ENCODE measurements around the gene GGT5.
A peak's percentile ranks its signal among the peaks of the same experiment; 100 is the strongest.
"Not testable (repeated sequence)": the region's sequence is repeated elsewhere in the genome, so short reads cannot be mapped to it uniquely, and the experiment has no call there.

Gene GGT5

GRCh38 chr22:24188705-24189248, 56.1 kb downstream of the GGT5 start:
- Mint-ChIP-seq H3K9me3 (no peaks in the 10 kb centered on the region), H3K4me1 (ENCODE audit: low read depth) (peaks cover 3% of the 10 kb centered on the region)

GRCh38 chr22:24187731-24188644, 56.9 kb downstream of the GGT5 start:
- Mint-ChIP-seq H3K27me3 (ENCODE audit: low read depth) (no peaks in the 10 kb centered on the region), H3K27ac (no peak overlapping the region)

More at GRCh38 chr22:24188705-24189248, 56.1 kb downstream of the GGT5 start:
- H3K27ac Mint-ChIP-seq = peak overlapping the region; percentile 63
- H3K27me3 Mint-ChIP-seq (ENCODE audit: low read depth) = no peaks in the 10 kb centered on the region
- no peaks in the 10 kb centered on the region for H3K36me3 Mint-ChIP-seq (ENCODE audit: low read depth)
- H3K4me3 Mint-ChIP-seq = no peak overlapping the region

GRCh38 chr22:24186892-24187670, 57.8 kb downstream of the GGT5 start:
- H3K36me3 Mint-ChIP-seq (ENCODE audit: low read depth) = no peaks in the 10 kb centered on the region
- no peak overlapping the region for H3K4me3 Mint-ChIP-seq
- no peaks in the 10 kb centered on the region for H3K9me3 Mint-ChIP-seq
- no peak overlapping the region for H3K27ac Mint-ChIP-seq
- H3K4me1 Mint-ChIP-seq (ENCODE audit: low read depth) = peaks cover 3% of the 10 kb centered on the region
- H3K27me3 Mint-ChIP-seq (ENCODE audit: low read depth) = no peaks in the 10 kb centered on the region

More at GRCh38 chr22:24187731-24188644, 56.9 kb downstream of the GGT5 start:
- no peaks in the 10 kb centered on the region for H3K36me3 Mint-ChIP-seq (ENCODE audit: low read depth)
- H3K9me3 Mint-ChIP-seq = no peaks in the 10 kb centered on the region
- H3K4me1 Mint-ChIP-seq (ENCODE audit: low read depth) = peaks cover 3% of the 10 kb centered on the region
- no peak overlapping the region for H3K4me3 Mint-ChIP-seq

GRCh38 chr22:24186352-24186740, 58.5 kb downstream of the GGT5 start:
- no peaks in the 10 kb centered on the region for H3K36me3 Mint-ChIP-seq (ENCODE audit: low read depth)
- no peaks in the 10 kb centered on the region for H3K27me3 Mint-ChIP-seq (ENCODE audit: low read depth)
- H3K4me3 Mint-ChIP-seq = no peak overlapping the region
- H3K4me1 Mint-ChIP-seq (ENCODE audit: low read depth) = peaks cover 3% of the 10 kb centered on the region
- H3K9me3 Mint-ChIP-seq = no peaks in the 10 kb centered on the region
- no peak overlapping the region for H3K27ac Mint-ChIP-seq

GRCh38 chr22:24185501-24186351, 59.2 kb downstream of the GGT5 start:
- H3K27me3 Mint-ChIP-seq (ENCODE audit: low read depth) = no peaks in the 10 kb centered on the region
- H3K4me3 Mint-ChIP-seq = no peak overlapping the region
- H3K9me3 Mint-ChIP-seq = no peaks in the 10 kb centered on the region
- H3K27ac Mint-ChIP-seq = no peak overlapping the region
- peaks cover 3% of the 10 kb centered on the region for H3K4me1 Mint-ChIP-seq (ENCODE audit: low read depth)
- no peaks in the 10 kb centered on the region for H3K36me3 Mint-ChIP-seq (ENCODE audit: low read depth)

GRCh38 chr22:24185001-24185500, 59.8 kb downstream of the GGT5 start:
- no peaks in the 10 kb centered on the region for H3K9me3 Mint-ChIP-seq
- no peaks in the 10 kb centered on the region for H3K36me3 Mint-ChIP-seq (ENCODE audit: low read depth)
- no peaks in the 10 kb centered on the region for H3K27me3 Mint-ChIP-seq (ENCODE audit: low read depth)
- H3K4me3 Mint-ChIP-seq = no peak overlapping the region
- peaks cover 3% of the 10 kb centered on the region for H3K4me1 Mint-ChIP-seq (ENCODE audit: low read depth)
- H3K27ac Mint-ChIP-seq = no peak overlapping the region

GRCh38 chr22:24184057-24184798, 60.7 kb downstream of the GGT5 start:
- Mint-ChIP-seq H3K27me3 (ENCODE audit: low read depth) (no peaks in the 10 kb centered on the region), H3K27ac (peak overlapping the region; percentile 62), H3K9me3 (no peaks in the 10 kb centered on the region), H3K36me3 (ENCODE audit: low read depth) (no peaks in the 10 kb centered on the region), H3K4me3 (no peak overlapping the region), H3K4me1 (ENCODE audit: low read depth) (peaks cover 2% of the 10 kb centered on the region)

GRCh38 chr22:24183321-24184031, 61.4 kb downstream of the GGT5 start:
- no peaks in the 10 kb centered on the region for H3K27me3 Mint-ChIP-seq (ENCODE audit: low read depth)
- H3K4me3 Mint-ChIP-seq = no peak overlapping the region
- H3K4me1 Mint-ChIP-seq (ENCODE audit: low read depth) = no peaks in the 10 kb centered on the region

GRCh38 chr22:24182900-24183246, 62.0 kb downstream of the GGT5 start:
- not testable (repeated sequence) for H3K9me3 Mint-ChIP-seq; H3K4me3 Mint-ChIP-seq; H3K27me3 Mint-ChIP-seq (ENCODE audit: low read depth); H3K36me3 Mint-ChIP-seq (ENCODE audit: low read depth); H3K27ac Mint-ChIP-seq; H3K4me1 Mint-ChIP-seq (ENCODE audit: low read depth)

More at GRCh38 chr22:24183321-24184031, 61.4 kb downstream of the GGT5 start:
- H3K27ac Mint-ChIP-seq = no peak overlapping the region
- no peaks in the 10 kb centered on the region for H3K36me3 Mint-ChIP-seq (ENCODE audit: low read depth)
- no peaks in the 10 kb centered on the region for H3K9me3 Mint-ChIP-seq

- Mint-ChIP-seq H3K27ac (no peak overlapping the region), H3K9me3 (no peaks in the 10 kb centered on the region), H3K27me3 (ENCODE audit: low read depth) (no peaks in the 10 kb centered on the region), H3K36me3 (ENCODE audit: low read depth) (no peaks in the 10 kb centered on the region), H3K4me1 (ENCODE audit: low read depth) (no peaks in the 10 kb centered on the region), H3K4me3 (no peak overlapping the region)
Measured at GRCh38 chr22:24181996-24182899, 62.6 kb downstream of the GGT5 start.

GRCh38 chr22:24181088-24181995, 63.5 kb downstream of the GGT5 start, which contains the start of gene SUSD2:
Gene SUSD2, plus strand, starts transcription at chr22:24181487. Its CDS starts 33 bp downstream, at chr22:24181520.
- no peaks in the 10 kb centered on the region for H3K4me1 Mint-ChIP-seq (ENCODE audit: low read depth)
- no peaks in the 10 kb centered on the region for H3K36me3 Mint-ChIP-seq (ENCODE audit: low read depth)
- H3K27ac Mint-ChIP-seq = no peak within 1 kb of the TSS
- H3K4me3 Mint-ChIP-seq = no peak within 1 kb of the TSS
- H3K9me3 Mint-ChIP-seq = no peaks in the 10 kb centered on the region
- no peaks in the 10 kb centered on the region for H3K27me3 Mint-ChIP-seq (ENCODE audit: low read depth)
